NCI-H2196 treated with DMSO at 0.1 percent for 48 hours (cell line): Measurements from ENCODE around the gene TAF6.

Source experiments
- DNase-seq: peaks from one replicate; lab custom pipeline; 2025; ENCODE audit not compliant: unreplicated experiment; lab: John Stamatoyannopoulos, UW

TAF6 gene

DNA sequence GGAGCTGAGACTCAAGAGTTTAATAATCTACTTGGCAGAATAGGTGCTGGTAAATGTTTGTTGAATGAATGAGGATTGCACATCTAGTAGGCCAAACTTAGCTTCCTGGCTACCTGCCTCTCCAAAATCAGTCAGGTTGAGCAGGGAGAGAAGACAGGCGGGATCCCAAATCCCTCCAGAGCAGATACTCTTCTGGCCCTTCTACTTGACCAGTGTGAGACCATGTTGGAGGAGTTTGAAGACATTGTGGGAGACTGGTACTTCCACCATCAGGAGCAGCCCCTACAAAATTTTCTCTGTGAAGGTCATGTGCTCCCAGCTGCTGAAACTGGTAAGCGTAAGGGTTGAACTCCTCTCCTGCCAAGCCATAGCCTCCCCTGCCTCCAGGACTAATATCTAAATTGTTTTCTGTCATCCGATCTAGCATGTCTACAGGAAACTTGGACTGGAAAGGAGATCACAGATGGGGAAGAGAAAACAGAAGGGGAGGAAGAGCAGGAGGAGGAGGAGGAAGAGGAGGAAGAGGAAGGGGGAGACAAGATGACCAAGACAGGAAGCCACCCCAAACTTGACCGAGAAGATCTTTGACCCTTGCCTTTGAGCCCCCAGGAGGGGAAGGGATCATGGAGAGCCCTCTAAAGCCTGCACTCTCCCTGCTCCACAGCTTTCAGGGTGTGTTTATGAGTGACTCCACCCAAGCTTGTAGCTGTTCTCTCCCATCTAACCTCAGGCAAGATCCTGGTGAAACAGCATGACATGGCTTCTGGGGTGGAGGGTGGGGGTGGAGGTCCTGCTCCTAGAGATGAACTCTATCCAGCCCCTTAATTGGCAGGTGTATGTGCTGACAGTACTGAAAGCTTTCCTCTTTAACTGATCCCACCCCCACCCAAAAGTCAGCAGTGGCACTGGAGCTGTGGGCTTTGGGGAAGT lies 5.4 kb upstream of the TAF6 start:
- DNase-seq = no peak

DNA sequence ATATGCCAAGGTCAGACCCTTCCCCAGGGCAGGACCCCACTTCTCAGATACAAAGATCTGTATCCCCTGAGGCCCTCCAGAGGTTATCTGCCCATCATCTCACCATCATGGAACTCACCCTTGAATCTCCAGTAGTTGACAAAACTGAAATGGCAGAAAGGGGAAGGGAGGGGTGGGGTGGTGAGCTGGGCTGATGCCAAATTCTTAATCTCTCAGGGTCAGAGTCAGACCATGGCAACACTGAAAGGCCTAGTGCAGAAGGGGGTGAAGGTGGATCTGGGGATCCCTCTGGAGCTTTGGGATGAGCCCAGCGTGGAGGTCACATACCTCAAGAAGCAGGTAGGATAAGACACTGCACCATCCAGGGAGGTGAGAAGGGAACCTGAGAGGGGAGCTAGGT lies 3.4 kb upstream of the TAF6 start:
- DNase-seq = no peak

DNA sequence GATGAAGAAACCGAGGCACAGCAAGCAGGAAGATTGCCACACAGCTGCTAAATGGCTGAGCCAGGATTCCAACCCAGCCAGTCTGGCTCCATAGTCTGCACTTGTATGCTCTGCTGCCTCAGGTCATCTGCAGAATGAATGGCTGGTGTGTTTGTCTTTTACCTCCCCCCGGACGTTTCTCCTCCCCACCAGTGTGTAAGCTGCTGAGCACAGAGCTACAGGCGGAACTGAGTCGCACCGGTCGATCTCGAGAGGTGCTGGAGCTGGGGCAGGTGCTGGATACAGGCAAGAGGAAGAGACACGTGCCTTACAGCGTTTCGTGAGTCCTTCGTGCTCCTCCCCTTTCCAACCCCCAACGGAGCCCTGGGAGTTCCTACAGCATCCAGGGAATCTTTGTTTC lies 2.9 kb upstream of the TAF6 start:
- peak; percentile 98 for DNase-seq

- no peak for DNase-seq
These were observed 1.5 kb upstream of the TAF6 start for GRCh38 chr7:100120733-100121036.

DNA sequence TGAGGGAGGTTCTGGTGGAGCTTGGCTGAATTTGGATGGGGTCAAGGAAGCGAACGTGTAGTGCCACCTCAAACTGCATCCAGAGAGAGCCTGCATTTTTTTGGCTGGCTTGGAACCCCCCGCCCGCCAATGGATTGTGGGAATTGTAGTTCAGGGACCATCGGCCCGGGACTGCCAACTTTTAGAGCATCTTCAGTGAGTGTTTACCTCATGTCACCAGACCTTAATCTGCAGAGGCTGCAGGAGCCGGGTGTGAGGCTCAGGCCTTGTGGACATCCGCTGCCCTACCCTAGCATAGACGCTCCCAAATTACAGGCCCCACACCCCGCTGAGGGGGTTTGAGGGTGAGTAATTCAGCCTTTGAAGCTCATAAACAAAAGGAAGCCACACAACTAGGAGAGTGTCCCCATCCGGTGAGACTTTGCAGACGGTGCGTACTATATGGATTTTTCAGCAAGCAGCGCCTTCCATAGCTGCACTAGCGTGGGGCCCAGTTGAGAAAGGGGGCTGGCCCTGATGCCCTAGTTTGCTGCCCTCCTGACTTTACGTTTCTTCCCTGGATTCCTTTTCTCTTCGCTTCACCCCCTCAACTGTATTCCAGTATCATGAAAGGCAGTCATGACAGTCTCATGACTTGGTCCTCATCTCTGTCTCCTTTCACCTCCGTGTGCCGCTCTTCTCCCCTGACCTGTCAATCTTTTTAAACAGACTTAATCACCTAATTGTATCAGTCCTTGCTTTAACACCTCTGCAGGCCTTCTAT lies 993 bp upstream of the TAF6 start:
- no peak for DNase-seq

DNA sequence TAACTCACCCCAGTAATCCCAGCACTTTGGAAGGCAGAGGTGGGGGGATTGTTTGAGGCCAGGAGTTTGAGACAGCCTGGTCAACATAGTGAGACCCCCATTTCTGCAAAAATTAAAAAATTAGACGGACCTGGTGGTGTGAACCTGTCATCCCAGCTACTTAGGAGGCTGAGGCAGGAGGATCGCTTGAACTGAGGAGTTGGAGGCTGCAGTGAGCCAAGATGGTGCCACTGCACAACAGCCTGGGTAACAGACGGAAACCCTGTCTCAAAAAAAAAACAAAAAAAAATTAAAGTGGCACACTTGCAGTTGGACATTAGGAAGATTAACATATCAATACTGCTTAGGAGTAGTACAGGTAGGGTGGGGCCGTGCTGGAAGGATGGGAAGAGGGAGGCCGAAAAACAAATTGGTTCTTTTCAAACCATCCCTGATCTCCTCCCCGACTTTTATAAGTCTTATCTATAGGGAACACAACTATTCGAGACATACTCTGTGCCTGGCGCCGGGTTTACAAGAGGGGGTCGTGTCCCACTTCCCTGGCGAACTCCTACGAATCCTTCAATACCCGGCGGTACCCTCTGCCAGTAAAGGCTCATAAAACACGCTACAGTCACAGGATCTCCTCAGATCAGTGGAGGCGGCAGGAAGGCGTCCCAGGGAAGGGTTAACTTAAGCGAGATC lies 628 bp downstream of the TAF6 start:
- DNase-seq = no peak

DNA sequence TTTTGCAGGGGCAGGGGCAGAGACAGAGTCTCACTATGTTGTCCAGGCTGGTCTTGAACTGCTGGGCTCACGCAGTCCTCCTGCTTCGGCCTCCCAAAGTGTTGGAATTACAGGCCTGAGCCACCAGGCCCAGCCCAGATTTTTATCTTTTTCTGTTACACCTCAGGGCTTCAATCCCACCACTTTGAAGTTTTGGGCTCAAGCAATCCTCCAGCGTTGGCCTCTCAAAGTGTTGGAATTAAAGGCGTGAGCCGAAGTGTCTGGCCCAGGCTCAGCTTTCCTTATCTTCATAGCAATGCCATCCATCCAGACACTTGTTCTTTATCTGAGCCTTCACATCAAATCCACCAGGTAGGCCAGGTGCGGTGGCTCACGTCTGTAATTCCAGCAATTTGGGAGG lies 4.1 kb downstream of the TAF6 start:
- no peak for DNase-seq

- DNase-seq = no peak
These were observed 7.2 kb downstream of the TAF6 start for GRCh38 chr7:100111914-100112313.

DNA sequence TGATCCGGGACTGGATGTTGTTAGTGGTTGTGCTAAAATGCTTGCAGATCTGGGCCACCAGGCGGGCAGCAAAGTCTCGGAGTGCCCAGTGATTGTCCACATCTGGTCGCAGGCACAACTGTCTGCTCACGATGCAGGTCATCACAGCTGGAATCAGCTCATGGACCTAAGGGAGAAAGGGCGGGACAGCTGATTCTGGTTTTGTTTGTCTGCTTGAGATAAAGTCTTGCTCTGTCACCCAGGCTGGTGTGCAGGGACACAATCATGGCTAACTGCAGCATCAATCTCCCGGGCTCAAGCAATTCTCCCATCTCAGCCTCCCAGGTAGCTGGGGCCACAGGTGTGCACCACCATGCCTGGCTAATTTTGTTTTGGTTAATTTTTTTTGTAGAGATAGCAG lies 8.0 kb downstream of the TAF6 start:
- no peak for DNase-seq

DNA sequence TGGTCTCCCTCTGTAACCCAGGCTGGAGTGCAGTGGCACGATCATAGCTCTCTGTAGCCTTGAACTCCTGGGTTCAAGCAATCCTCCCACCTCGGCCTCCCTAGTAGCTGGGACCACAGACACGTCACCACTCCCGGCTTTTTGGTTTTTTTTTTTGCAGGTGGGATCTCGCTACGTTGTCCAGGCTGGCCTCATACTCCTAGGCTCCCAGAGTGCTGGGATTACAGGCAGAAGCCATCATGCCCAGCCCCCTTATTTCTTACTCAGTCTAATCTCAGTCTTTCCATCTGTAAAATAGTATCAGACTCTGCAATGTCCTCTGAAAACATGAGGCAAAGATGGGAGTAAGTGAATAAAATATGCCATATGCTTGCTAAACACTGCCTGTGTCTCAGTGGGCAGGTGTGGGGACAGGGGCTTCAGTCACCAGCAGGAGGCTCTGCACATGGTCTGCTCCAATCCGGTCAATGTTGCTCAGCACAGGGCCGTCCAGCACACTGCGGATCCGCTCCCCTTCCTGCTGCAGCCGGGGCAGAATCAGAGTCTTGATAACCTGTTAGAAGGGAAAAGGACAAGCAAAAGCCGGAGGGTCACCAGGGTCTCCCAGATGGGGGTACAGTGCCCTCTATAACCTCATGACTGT lies 9.5 kb downstream of the TAF6 start:
- no peak for DNase-seq

GRCh38 chr7:100107890-100108289 lies 11.3 kb downstream of the TAF6 start:
- DNase-seq = no peak

DNA sequence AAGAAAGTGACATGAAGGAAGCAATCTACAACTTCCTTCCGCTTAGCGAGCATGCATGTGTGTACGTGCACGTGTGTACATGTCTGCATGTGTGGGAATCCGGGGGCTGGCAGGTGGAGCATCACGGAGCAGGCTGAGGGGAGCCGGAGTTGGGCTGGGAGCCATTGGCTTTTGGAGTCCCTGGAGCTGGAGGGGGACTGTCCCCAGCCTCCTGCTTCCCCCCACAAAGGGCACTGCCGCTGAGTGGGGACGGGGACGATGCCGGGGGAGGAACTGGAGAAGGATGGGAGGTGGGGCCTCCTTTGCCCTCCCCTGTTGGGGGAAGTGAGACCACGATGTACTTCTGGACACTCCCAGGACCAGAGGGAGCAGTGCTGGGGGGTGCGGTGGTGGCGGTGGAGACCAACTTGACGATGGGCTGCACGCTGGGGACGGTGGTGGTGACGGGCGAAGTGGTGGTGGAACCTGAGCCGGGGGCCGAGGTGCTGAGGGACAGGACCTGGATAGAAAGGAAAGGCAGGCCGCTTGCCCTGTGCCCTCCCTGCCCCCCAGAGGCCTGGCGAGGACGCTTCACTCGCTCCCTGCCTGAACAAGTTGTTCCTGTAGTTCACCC lies 11.9 kb downstream of the TAF6 start:
- no peak for DNase-seq

GRCh38 chr7:100106633-100107032 lies 12.5 kb downstream of the TAF6 start:
- no peak for DNase-seq

- no peak for DNase-seq
These were observed 13.6 kb downstream of the TAF6 start for GRCh38 chr7:100105534-100105933.

DNA sequence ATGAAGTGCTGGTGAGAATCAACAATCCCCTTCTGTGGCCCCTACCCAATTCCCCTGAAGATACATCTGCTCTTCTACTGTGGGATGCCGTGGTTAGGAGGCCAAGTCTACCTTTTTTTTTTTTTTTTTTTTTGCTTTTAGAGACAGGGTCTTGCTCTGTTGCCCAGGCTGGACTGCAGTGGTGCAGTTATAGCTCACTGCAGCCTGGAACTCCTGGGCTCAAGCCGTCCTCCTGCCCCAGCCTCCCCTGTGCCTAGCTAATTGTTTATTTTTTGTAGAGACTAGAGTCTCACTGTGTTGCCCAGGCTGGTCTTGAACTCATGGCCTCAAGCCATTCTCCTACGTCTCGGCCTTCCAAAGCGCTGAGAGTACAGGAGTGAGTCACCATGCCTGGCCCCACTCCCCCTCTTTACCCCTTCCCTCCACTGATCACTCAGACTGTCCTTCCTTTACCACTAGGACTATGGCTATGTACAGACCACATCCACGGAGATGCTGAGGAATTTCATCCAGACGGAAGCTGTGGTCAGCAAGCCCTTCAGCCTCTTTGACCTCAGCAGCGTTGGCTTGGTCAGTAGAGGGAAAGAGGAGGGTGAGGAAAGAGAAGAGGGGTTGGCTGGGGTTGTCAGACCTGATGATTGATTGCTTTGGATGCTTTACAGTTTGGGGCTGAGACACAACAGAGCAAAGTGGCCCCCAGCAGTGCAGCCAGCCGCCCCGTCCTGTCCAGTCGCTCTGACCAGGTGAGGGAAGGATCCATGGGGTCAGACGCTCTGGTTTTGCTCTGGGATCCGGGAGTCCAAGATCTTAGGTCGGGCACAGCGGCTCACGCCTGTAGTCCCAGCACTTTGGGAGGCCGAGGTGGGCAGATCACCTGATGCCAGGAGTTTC lies 16.0 kb downstream of the TAF6 start:
- no peak for DNase-seq

- DNase-seq = peak; percentile 98
These were observed 17.9 kb downstream of the TAF6 start, which contains the start of the genes AP4M1 and MCM7 for GRCh38 chr7:100101016-100101862. Gene AP4M1, plus strand, starts transcription at chr7:100101643. Its CDS starts 72 bp downstream, at chr7:100101715. Gene MCM7, minus strand, starts transcription at chr7:100101397. Its CDS starts 103 bp downstream, at chr7:100101294.

DNA sequence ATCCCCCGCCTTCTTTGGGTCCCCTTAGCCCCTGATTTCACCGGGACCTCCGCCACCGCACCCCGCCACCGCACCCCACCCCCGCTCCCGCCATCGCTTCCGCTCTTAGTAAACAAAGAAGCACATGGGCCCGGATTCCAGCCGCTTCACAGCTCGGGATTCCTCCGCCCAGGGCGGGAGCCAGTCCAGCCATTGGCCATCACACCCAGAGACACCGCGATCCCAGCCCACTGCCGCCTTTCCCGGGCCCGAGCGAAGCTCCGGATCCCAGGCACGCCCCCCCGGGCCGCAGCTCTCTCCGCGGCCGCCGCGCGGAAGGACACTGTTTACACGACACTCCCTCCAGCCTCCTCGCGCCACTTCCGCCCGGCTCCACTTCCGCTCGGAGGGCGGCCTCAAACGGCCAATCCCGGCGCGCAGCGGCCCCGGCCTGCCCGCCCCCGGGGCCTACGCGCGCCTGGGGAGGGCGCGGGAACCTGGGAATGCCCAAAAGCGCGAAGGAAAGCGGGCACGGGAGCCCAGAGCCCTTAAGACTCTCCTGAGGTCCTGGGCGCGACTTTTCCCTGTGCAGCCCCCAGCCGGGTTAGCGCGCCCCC lies 18.6 kb downstream of the TAF6 start:
- peak; percentile 91 for DNase-seq

DNA sequence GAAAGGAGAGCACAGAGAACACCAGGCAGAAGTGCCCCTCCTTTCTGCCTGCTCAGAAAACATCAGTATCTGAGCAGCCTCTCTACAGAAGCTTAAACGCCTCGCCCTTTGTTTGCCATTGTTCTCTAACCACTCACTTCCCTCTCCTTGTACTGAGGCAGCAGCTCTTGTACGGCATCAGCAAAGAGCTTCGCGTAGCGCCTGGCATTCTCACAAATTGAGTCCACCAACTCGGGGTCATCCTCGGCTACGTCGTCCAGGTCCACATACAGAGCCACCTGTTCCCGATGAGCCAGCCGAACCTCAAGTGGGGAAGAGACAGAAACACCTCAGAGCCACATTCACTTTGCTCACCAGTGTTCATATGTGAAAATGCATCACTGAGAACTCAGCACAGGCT lies 19.7 kb downstream of the TAF6 start:
- DNase-seq = no peak
